A549 (cell line): ENCODE measurements around the gene MT2A.

ENCODE experiments used
- BCL3 ChIP-seq: fragments of >200 bp; sonication (Bioruptor Twin); formaldehyde crosslinking; IDR thresholded peaks from 3 replicates; pipeline ENCODE4 v1.6.1; 2016
- CHD4 ChIP-seq: fragments of 200-600 bp; sonication (generic); IDR thresholded peaks from 2 replicates; pipeline ENCODE4 v1.6.1; 2016; ENCODE audit warnings: antibody characterized with exemption, mild to moderate bottlenecking, borderline replicate concordance
- CTCF ChIP-seq: fragments of >200 bp; sonication (Bioruptor Twin); formaldehyde crosslinking; IDR thresholded peaks from 3 replicates; pipeline ENCODE4 v1.5.1; 2016
- HDAC2 ChIP-seq: fragments of 200-600 bp; sonication (generic); IDR thresholded peaks from 2 replicates; pipeline ENCODE4 v1.6.1; 2016
- JUN ChIP-seq, 2 experiments: fragments of >200 bp; sonication (Bioruptor Twin); formaldehyde crosslinking; IDR thresholded peaks; 2 replicates in 1 of 2; 3 replicates in 1 of 2; pipeline ENCODE4 v1.6.1; 2016 to 2017
- MAZ ChIP-seq: fragments of 150-350 bp; IDR thresholded peaks from 2 replicates; pipeline ENCODE4 v1.6.1; 2014; ENCODE audit warnings: antibody characterized with exemption, low read depth, low read length, borderline replicate concordance
- TF ChIP-seq, protein P1 (sequence below): IDR thresholded peaks from 2 replicates; pipeline ENCODE4 v1.6.1; 2012
- TF ChIP-seq, protein P2 (sequence below): fragments of 250-450 bp; sonication (Bioruptor Pico); IDR thresholded peaks from 2 replicates; pipeline ENCODE4 v1.5.0; 2021; ENCODE audit warnings: mild to moderate bottlenecking, moderate library complexity, borderline replicate concordance
- TF ChIP-seq, protein P3 (sequence below): fragments of 200-600 bp; sonication (generic); IDR thresholded peaks from 2 replicates; pipeline ENCODE4 v1.6.1; 2016; ENCODE audit warnings: antibody characterized with exemption, mild to moderate bottlenecking, moderate library complexity

DNA sequence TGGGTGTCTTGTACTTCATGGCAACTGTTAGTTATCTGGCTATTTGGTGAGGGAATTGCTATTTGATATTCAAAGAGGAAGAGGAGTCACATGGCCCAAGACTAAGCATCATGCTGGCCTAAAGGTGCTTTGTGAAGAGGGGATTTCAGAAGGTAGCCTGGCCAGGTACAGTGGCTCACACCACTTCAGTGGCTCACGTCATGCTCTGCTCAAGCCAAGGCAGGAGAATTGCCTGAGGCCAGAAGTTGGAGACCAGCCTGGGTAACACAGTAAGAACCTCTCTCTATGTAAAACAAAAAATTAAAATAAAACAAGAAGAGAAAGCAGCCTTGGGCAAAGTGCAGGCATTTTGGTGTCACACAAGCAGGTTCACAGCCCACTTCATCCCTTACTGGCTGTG is 36.9 kb downstream of the MT2A start:
- TF ChIP-seq HDAC2 (no peak), MAZ (no peak), BCL3 (no peak), CTCF (no peak), JUN (IDR thresholded peaks at IDR 0.05) (no peak), CHD4 (no peak)
- TF ChIP-seq, protein P1, sequence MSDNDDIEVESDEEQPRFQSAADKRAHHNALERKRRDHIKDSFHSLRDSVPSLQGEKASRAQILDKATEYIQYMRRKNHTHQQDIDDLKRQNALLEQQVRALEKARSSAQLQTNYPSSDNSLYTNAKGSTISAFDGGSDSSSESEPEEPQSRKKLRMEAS: no peak
- TF ChIP-seq, protein P2, sequence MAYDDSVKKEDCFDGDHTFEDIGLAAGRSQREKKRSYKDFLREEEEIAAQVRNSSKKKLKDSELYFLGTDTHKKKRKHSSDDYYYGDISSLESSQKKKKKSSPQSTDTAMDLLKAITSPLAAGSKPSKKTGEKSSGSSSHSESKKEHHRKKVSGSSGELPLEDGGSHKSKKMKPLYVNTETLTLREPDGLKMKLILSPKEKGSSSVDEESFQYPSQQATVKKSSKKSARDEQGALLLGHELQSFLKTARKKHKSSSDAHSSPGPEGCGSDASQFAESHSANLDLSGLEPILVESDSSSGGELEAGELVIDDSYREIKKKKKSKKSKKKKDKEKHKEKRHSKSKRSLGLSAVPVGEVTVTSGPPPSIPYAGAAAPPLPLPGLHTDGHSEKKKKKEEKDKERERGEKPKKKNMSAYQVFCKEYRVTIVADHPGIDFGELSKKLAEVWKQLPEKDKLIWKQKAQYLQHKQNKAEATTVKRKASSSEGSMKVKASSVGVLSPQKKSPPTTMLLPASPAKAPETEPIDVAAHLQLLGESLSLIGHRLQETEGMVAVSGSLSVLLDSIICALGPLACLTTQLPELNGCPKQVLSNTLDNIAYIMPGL (CRISPR knock-in tag): no peak
- TF ChIP-seq, protein P3, sequence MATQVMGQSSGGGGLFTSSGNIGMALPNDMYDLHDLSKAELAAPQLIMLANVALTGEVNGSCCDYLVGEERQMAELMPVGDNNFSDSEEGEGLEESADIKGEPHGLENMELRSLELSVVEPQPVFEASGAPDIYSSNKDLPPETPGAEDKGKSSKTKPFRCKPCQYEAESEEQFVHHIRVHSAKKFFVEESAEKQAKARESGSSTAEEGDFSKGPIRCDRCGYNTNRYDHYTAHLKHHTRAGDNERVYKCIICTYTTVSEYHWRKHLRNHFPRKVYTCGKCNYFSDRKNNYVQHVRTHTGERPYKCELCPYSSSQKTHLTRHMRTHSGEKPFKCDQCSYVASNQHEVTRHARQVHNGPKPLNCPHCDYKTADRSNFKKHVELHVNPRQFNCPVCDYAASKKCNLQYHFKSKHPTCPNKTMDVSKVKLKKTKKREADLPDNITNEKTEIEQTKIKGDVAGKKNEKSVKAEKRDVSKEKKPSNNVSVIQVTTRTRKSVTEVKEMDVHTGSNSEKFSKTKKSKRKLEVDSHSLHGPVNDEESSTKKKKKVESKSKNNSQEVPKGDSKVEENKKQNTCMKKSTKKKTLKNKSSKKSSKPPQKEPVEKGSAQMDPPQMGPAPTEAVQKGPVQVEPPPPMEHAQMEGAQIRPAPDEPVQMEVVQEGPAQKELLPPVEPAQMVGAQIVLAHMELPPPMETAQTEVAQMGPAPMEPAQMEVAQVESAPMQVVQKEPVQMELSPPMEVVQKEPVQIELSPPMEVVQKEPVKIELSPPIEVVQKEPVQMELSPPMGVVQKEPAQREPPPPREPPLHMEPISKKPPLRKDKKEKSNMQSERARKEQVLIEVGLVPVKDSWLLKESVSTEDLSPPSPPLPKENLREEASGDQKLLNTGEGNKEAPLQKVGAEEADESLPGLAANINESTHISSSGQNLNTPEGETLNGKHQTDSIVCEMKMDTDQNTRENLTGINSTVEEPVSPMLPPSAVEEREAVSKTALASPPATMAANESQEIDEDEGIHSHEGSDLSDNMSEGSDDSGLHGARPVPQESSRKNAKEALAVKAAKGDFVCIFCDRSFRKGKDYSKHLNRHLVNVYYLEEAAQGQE: no peak
